Measurements from ENCODE around the gene GFER. TPM values are rescaled to one million over a fixed set of nuclear protein-coding genes. Genes with fewer than 3 reads are reported as not detected.
A peak's percentile ranks its signal among the peaks of the same experiment; 100 is the strongest.

GFER gene
- total and polyA plus RNA-seq, 2 of the 8 experiments (the other 6 are each of a cell fraction or from before 2014, with no cell fraction given) = 17.7 to 37.9 TPM

- no peak for TF ChIP-seq CHD7 (IDR thresholded peaks at IDR 0.05; ENCODE audit: insufficient replicate concordance, low read length)
- TF ChIP-seq E2F6 (IDR thresholded peaks at IDR 0.05) = peak; percentile 73; the same call in 1 of the 2 replicates
Measured at GRCh38 chr16:1992704-1993317, 8.8 kb downstream of the GFER start (continued).
